LNCAP (cell line): ENCODE results near the gene PAX5.

ENCODE experiments used
- TF ChIP-seq, protein P1 (sequence below): fragments of 450-650 bp; IDR thresholded peaks from 2 replicates; pipeline ENCODE4 v1.5.1; 2017; ENCODE audit warnings: mild to moderate bottlenecking

PAX5 gene

DNA sequence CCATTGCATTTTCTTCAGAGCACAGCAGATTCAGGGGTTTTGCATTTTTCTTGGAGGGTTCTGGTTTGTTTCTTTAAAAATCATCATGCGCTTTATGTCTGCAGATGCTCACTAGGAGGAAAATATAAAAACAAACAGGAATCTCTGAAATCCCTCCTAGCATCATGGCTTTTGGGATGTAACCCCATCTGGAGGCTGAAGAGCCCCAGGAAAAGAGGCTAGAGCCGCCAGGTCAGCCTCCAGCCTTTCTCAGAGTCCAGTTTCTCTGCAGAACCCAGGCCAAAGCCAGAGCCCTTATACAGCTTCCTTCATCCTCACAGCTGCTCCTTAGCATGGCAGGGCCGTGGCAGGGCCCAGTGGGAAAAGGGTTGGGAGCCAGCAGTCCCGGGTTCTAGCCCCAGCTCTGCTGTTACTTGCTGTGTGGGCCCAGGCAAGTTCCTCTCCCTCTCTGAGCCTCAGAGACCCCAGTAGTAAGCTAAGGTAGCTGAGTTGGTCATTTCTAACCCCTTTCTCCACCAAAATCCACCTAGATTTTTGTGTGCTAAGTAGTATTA is 62.1 kb downstream of the PAX5 start:
- TF ChIP-seq, protein P1, sequence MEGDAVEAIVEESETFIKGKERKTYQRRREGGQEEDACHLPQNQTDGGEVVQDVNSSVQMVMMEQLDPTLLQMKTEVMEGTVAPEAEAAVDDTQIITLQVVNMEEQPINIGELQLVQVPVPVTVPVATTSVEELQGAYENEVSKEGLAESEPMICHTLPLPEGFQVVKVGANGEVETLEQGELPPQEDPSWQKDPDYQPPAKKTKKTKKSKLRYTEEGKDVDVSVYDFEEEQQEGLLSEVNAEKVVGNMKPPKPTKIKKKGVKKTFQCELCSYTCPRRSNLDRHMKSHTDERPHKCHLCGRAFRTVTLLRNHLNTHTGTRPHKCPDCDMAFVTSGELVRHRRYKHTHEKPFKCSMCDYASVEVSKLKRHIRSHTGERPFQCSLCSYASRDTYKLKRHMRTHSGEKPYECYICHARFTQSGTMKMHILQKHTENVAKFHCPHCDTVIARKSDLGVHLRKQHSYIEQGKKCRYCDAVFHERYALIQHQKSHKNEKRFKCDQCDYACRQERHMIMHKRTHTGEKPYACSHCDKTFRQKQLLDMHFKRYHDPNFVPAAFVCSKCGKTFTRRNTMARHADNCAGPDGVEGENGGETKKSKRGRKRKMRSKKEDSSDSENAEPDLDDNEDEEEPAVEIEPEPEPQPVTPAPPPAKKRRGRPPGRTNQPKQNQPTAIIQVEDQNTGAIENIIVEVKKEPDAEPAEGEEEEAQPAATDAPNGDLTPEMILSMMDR = no peak

- TF ChIP-seq, protein P1 = no peak
Observed at GRCh38 chr9:36970007-36970888, 63.8 kb downstream of the PAX5 start.

- TF ChIP-seq, protein P1 = no peak; the same call in 1 of the 2 replicates
Observed at GRCh38 chr9:36969216-36969771, 64.8 kb downstream of the PAX5 start.

DNA sequence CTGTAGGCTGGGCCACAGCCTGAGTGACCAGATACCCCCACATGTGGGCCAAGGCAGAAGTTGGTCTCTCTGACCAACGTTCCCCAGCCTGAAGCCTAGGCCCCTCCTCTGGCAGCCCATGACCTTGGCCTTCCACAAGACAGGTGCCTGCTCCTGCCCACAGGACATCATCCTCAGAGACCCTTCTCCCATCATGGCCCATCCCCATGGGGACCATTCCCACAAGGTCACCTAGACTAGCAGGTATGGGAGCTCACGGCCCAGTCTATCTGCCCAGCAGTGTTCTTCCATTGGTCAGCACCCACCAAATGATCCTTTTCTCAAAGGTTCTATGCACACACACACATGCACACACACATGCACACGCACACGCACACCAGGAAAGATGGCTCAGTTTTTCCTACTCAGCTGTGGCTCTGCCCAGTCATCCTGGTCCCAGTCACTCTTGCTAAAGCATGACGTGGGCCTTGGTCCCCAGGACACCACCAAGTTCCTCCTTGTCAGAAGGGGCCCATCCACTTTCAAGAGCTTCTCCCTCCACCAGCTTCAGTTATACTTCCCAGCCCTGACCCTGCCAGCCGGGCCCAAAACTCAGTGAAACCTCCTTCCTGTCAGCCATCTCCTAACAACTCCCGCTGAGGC is 65.4 kb downstream of the PAX5 start:
- TF ChIP-seq, protein P1 = no peak

- TF ChIP-seq, protein P1 = no peak
Observed at GRCh38 chr9:36967997-36968396, 66.1 kb downstream of the PAX5 start.

GRCh38 chr9:36966371-36967097 is 67.5 kb downstream of the PAX5 start:
- TF ChIP-seq, protein P1 = no peak

DNA sequence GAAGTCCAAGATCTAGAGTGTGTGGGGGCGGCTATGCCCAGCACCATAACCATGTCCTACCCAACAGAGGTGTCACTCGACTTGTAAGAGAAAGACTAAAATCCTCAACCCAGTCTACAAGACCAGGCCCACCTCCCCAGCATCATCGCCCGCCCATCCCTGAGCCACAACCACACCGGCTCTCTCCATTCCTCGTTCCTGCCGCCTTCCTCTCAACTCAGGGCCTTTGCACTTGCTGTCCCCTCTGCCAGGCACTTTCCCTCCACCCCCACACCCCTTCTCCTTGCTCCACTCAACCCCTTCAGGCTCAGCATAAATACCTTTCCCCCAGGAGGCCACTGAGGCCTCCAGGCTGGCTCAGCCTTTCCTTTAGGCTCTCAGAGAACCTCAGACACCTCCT is 69.3 kb downstream of the PAX5 start:
- TF ChIP-seq, protein P1 = no peak
